SU-DHL-6 (cell line): Measurements from ENCODE around the gene TVP23A.

Experiments used
- H2AFZ ChIP-seq: fragments of 200-600 bp; sonication (generic); 2 replicates; pipeline ENCODE4 v1.6.1; 2014; ENCODE audit warnings: low read depth, mild to moderate bottlenecking, moderate library complexity, mixed read lengths, antibody characterized with exemption, low read length; ENCODE audit not compliant: severe bottlenecking
- H3F3A ChIP-seq: fragments of 200-600 bp; shearing (Covaris generic); 2 replicates; pipeline ENCODE4 v1.6.0; 2016; ENCODE audit warnings: antibody characterized with exemption, mild to moderate bottlenecking; ENCODE audit not compliant: insufficient read depth
- H3K27ac ChIP-seq: fragments of 200-600 bp; sonication (generic); 2 replicates; pipeline ENCODE4 v1.5.1; 2016; ENCODE audit warnings: low read depth, mild to moderate bottlenecking, low read length, moderate library complexity, mixed read lengths
- H3K27me3 ChIP-seq: fragments of 200-600 bp; sonication (generic), shearing (Covaris generic); 2 replicates; pipeline ENCODE4 v1.6.0; 2014; ENCODE audit warnings: mild to moderate bottlenecking, low read length
- H3K36me3 ChIP-seq: fragments of 200-600 bp; sonication (generic); 2 replicates; pipeline ENCODE4 v1.6.1; 2014; ENCODE audit warnings: mild to moderate bottlenecking, low read length, mixed read lengths
- H3K4me2 ChIP-seq: fragments of 300-600, 200-600 bp; shearing (Covaris generic), sonication (generic); 2 replicates; pipeline ENCODE4 v1.6.0; 2014; ENCODE audit warnings: low read length, low read depth, mild to moderate bottlenecking; ENCODE audit not compliant: poor library complexity, severe bottlenecking
- H3K4me3 ChIP-seq: fragments of 200-600 bp; sonication (generic); 2 replicates; pipeline ENCODE4 v1.5.1; 2014; ENCODE audit warnings: antibody characterized with exemption, low read length, mild to moderate bottlenecking, mixed read lengths; ENCODE audit not compliant: insufficient read depth, poor library complexity, severe bottlenecking
- H3K79me2 ChIP-seq: fragments of 200-600 bp; sonication (generic); 2 replicates; pipeline ENCODE4 v1.6.1; 2014; ENCODE audit warnings: mild to moderate bottlenecking, low read length, moderate library complexity; ENCODE audit not compliant: insufficient read depth
- H3K9ac ChIP-seq: fragments of 200-600 bp; sonication (generic); 2 replicates; pipeline ENCODE4 v1.7.0; 2014; ENCODE audit warnings: mild to moderate bottlenecking, low read length
- H3K9me2 ChIP-seq: fragments of 200-600 bp; sonication (generic); replicated peaks from 2 replicates; pipeline ENCODE4 v1.6.1; 2014; ENCODE audit warnings: low read length; ENCODE audit not compliant: insufficient read depth
- H3K9me3 ChIP-seq: fragments of 200-600 bp; sonication (generic); 2 replicates; pipeline ENCODE4 v1.6.1; 2014; ENCODE audit warnings: low read length, mixed read lengths; ENCODE audit not compliant: insufficient read depth
- H4K20me1 ChIP-seq: fragments of 200-600 bp; sonication (generic); 2 replicates; pipeline ENCODE4 v1.6.1; 2014; ENCODE audit warnings: low read depth, mild to moderate bottlenecking, antibody characterized with exemption, low read length, moderate library complexity, mixed read lengths
- CTCF ChIP-seq: fragments of 200-600 bp; sonication (generic); IDR thresholded peaks from one replicate; pipeline ENCODE4 v1.5.1; 2017; ENCODE audit warnings: antibody characterized with exemption, mild to moderate bottlenecking, low read length, moderate library complexity; ENCODE audit not compliant: insufficient read depth, poor library complexity, severe bottlenecking
- EZH2phosphoT487 ChIP-seq: fragments of 200-600 bp; sonication (generic), shearing (Covaris generic); conservative IDR thresholded peaks from 2 replicates; pipeline ENCODE4 v1.6.1; 2018; ENCODE audit warnings: mild to moderate bottlenecking, antibody characterized with exemption, low read length, moderate library complexity, mixed read lengths

The TVP23A gene

GRCh38 chr16:10817963-10818941 is at the start of gene TVP23A:
TVP23A (minus strand) TSS chr16:10818794; CDS start chr16:10818493, 301 bp downstream.
- Histone ChIP-seq H3K27ac (no peak within 1 kb of the TSS), H3F3A (no peaks in the 10 kb centered on the region), H3K4me2 (no peak within 1 kb of the TSS), H3K79me2 (no peaks in the 10 kb centered on the region), H2AFZ (no peak within 1 kb of the TSS), H4K20me1 (no peaks in the 10 kb centered on the region), H3K9me2 (no peaks in the 10 kb centered on the region), H3K4me3 (no peak within 1 kb of the TSS), H3K27me3 (no peaks in the 10 kb centered on the region), H3K9me3 (no peaks in the 10 kb centered on the region), H3K9ac (no peak within 1 kb of the TSS), H3K36me3 (no peaks in the 10 kb centered on the region)
- TF ChIP-seq CTCF (no peak), EZH2phosphoT487 (no peak)

DNA sequence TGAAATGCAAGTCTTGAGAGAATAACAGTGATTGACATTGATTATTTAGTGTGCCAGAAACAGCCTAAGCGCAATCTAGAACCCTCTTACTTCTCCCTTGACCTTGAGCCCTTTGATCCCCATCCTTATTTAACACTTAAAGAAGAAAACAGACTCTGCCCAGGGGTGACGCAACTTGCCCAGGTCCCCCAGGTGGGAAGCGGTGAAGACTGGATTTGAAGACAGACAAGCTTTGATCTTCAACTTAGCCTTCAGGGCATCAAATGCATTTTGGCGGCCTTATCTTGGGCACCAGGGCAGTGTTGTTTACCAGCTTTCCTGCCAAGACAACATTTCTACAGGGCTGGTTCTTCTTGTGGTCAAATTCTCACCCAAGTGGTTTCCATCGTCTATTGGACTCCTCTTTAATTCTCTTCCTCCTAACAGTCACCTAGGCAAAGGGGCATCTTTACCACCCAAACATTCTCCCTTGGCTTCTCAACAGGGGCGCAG is 49.6 kb upstream of the TVP23A start:
- Histone ChIP-seq H3K27ac (peak overlapping the region; percentile 61), H2AFZ (peak overlapping the region; percentile 28), H3K79me2 (no peaks in the 10 kb centered on the region), H3K9me3 (no peaks in the 10 kb centered on the region), H3K4me3 (no peak overlapping the region), H3K9me2 (no peaks in the 10 kb centered on the region), H3K27me3 (no peaks in the 10 kb centered on the region), H3K4me2 (peak overlapping the region; percentile 51), H3K36me3 (no peaks in the 10 kb centered on the region; the same call in 1 of the 2 replicates), H3K9ac (peak overlapping the region; percentile 31; the same call in 1 of the 2 replicates), H4K20me1 (no peaks in the 10 kb centered on the region), H3F3A (peaks cover 16% of the 10 kb centered on the region; the same call in 1 of the 2 replicates)
- TF ChIP-seq CTCF, result no peak
- no peak for TF ChIP-seq EZH2phosphoT487

GRCh38 chr16:10867199-10867598 is 48.6 kb upstream of the TVP23A start:
- Histone ChIP-seq H3F3A (peaks cover 16% of the 10 kb centered on the region; the same call in 1 of the 2 replicates), H4K20me1 (no peaks in the 10 kb centered on the region), H3K27me3 (no peaks in the 10 kb centered on the region), H3K36me3 (no peaks in the 10 kb centered on the region; the same call in 1 of the 2 replicates), H3K9me2 (no peaks in the 10 kb centered on the region), H3K79me2 (no peaks in the 10 kb centered on the region), H2AFZ (no peak overlapping the region), H3K27ac (no peak overlapping the region; the same call in 1 of the 2 replicates), H3K9ac (no peak overlapping the region), H3K4me2 (no peak overlapping the region), H3K9me3 (no peaks in the 10 kb centered on the region), H3K4me3 (no peak overlapping the region)
- TF ChIP-seq EZH2phosphoT487, result no peak
- no peak for TF ChIP-seq CTCF
